HuH-7.5 (cell line): ENCODE measurements around the gene CMTM8.

Source experiments
- DNase-seq: peaks from one replicate; pipeline ENCODE4 v3.0.0; 2011; ENCODE audit warnings: low spot score

The CMTM8 gene

GRCh38 chr3:32229565-32229964 is 8.9 kb upstream of the CMTM8 start:
- no peak for DNase-seq

- no peak for DNase-seq
Measured at GRCh38 chr3:32236377-32236776, 2.1 kb upstream of the CMTM8 start.

- DNase-seq = peak; percentile 81
Measured at GRCh38 chr3:32237670-32238452, 619 bp upstream of the CMTM8 start.

- peak; percentile 72 for DNase-seq
Measured at GRCh38 chr3:32239307-32240158, 1.1 kb downstream of the CMTM8 start.

- DNase-seq = peak; percentile 86
Measured at GRCh38 chr3:32240159-32240545, 1.7 kb downstream of the CMTM8 start.

DNA sequence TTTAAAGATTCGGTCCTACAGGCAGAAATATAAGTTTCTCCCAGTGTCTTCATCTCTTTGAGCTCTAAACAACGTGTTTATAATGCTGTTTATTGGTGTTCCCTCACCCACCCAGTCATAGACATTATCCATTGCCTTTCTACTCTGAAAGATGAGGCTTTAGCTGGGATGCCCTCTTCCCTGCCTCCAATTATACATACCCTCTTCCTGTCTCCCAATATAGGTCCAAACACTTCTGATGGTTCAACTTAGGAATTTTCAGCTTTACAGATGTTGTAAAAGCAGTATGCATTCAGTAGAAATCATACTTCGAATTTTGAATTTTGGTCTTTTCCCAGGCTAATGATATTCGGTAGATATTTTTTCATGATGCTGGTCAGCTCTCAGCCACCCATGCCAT is 2.6 kb downstream of the CMTM8 start:
- no peak for DNase-seq

DNA sequence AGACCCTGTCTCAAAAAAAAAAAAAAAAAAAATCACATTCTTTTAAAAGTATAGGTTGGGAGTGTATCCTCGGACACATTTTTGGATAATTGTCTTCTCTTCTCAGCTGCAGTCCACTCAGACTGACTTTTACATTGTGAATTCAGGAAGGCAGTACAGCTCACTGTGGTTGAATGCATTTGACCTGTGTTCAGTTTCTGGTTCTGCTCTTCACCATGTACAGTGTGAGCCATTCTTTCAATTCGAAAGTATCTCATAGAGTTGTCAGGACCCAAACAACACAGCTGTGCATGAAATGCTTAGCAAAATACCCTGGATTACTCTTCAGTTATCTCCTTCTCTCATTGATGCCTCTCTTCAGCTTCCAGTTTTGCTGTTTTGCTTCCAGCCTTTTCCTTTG is 5.0 kb downstream of the CMTM8 start:
- no peak for DNase-seq

DNA sequence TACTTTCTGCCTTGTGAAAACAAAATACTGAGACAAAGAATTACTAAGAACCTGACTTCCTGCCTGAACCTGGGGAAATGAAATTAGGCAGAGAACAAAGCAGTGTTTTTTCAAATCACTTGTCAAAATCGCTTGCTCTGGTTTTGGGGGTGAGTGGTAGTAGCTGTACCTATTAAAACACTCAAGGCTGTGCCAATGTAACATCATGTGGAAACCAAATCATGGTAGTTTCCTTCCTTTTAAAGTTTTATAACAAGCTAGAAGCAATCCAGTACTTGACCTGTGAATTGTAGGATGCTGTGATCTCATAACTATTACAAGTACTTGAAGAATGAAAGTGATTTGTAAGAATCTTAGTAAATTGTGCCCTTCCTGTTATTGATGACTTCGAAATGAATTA is 6.7 kb downstream of the CMTM8 start:
- DNase-seq = no peak

DNA sequence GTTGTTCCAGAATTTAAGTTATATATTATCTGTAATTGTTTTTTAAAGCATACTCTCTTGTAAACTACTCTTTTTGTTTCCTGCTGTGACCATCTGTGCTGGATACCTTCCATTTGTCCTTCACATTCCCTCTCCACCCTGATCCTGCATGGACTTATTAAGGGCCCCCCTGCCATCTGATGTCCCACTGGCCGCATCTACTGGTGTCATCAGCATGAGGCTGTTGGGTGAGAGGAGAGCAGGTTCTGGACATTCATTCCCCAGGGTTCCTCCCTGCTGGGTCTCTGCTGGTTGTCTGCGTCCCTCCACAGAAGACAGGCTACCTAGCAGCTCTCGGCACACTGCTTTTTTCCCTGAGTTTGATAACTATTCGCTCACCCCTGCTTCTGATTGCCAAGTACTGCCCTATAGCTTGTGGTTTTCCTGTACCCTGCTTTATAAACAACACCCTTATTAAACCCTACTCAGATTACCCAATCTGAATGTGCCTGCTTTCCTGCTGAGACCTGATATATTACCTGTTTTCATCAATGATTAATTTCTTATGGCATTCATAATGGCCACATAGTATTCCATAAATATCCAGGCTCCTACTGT is 7.7 kb downstream of the CMTM8 start:
- no peak for DNase-seq

GRCh38 chr3:32249184-32249782 is 10.8 kb downstream of the CMTM8 start:
- no peak for DNase-seq

DNA sequence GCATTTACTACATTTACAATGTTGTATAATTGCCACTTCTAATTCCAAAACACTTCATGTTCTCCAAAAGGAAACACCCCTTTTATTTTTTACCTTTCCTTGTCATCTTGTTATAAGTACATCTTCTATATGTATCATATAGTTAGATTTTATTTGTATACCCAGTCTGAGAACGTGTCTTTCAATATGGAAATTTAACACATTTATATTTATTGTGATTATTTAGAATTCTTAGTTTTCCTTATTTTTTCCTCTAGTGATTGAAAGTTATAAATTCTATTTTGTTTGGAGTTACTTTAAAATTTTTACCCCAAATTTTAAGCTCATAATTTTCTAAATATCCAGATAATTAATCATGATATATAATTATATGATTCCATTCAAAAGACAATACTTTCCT is 15.8 kb downstream of the CMTM8 start:
- no peak for DNase-seq

GRCh38 chr3:32255345-32255744 is 16.9 kb downstream of the CMTM8 start:
- DNase-seq = no peak

- no peak for DNase-seq
Measured at GRCh38 chr3:32256206-32256605, 17.7 kb downstream of the CMTM8 start.

DNA sequence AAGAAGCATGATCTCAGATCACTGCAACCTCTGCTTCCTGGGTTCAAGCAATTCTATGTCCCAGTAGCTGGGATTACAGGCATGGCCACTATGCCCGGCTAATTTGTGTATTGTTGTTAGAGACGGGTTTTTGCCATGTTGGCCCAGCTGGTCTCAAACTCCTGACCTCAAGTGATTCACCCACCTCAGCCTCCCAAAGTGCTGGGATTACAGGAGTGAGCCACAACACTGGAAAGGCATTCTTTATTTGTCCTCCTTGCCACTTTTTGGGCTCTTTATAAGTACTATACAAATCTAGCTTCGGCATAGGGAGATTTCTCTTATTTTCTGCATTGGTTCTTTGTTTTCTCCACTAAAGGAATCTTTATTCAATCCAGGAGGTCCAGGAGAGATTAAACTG is 18.6 kb downstream of the CMTM8 start:
- no peak for DNase-seq

GRCh38 chr3:32257641-32258438 is 19.4 kb downstream of the CMTM8 start:
- DNase-seq = no peak

GRCh38 chr3:32258869-32259268 is 20.4 kb downstream of the CMTM8 start:
- no peak for DNase-seq

DNA sequence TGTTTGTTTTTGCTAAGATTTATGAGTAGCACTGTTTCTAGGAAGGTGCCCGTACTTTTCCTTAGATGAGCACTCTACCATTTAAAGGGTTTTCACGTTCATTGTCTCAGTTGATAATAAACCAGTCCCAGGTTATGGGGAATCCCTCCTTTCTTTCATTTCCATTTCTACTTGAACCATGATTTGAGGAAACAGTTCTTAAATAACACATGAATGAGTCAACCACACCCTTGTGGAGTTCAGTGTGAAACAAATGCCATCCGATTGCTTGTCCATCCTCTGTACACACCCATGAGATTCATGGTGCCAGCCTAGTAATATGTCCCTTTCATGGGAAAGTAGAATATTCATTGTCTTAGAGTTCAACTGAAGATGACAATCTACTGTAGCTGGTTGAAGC is 23.1 kb downstream of the CMTM8 start:
- no peak for DNase-seq

- DNase-seq = no peak
Measured at GRCh38 chr3:32262201-32262600, 23.7 kb downstream of the CMTM8 start.

GRCh38 chr3:32274306-32274705 is 35.8 kb downstream of the CMTM8 start:
- no peak for DNase-seq

DNA sequence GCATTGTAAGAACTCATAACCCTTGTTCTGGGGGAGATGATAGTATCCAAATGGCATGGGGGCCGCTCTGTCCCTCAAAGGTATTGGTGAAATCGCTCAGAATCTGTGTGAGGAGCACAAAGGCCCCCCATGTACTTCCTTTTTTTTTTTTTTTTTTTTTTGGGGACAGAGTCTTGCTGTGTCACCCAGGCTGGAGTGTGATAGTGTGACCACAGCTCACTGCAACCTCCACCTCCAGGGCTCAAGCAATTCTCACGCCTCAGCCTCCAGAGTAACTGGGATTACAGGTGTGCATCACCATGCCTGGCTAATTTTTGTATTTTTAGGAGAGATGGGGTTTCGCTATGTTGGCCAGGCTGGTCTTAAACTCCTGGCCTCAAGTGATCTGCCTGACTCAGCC is 37.0 kb downstream of the CMTM8 start:
- no peak for DNase-seq

DNA sequence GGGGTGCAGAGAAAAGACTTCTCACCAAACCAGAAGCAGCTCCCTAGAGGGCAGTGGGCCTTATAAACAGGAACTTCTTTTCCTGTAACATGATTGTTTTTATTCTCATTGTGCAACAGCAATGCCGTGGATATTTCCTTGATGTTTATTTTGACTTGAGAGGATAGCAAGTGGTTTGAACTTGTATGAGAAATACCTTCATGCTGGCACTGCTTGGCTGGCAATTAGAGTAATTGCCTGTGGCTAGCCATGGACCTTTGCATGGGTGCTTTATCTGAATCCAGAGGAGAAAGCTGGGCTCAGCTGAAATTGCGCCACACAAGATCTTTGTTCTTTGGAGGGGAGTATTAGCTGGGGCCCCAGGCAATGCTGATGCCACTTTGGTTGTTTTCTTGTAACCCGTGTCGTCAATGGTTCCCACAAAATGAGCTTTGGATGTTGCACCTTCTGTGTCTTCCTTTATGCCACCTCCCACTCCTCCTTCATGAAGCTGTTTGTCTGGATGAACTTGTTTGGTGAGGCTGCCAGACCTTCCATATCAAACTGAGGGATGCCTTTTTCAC is 37.9 kb downstream of the CMTM8 start:
- DNase-seq = no peak
